WI38 (cell line): ENCODE results near the gene L3MBTL4.

Experiments used
- H3K4me3 ChIP-seq: 2 replicates; pipeline ENCODE4 v1.5.1; 2011; ENCODE audit warnings: low read depth, mild to moderate bottlenecking, control low read depth, low read length
- CTCF ChIP-seq: IDR thresholded peaks from 2 replicates; pipeline ENCODE4 v1.5.1; 2012; ENCODE audit warnings: low read depth, mild to moderate bottlenecking, control low read depth, low read length

L3MBTL4 gene

GRCh38 chr18:5961097-5961827 lies 453.4 kb downstream of the L3MBTL4 start:
- TF ChIP-seq CTCF = no peak

GRCh38 chr18:5958822-5959221 lies 455.9 kb downstream of the L3MBTL4 start:
- no peak overlapping the region for H3K4me3 ChIP-seq
- no peak for TF ChIP-seq CTCF

More at GRCh38 chr18:5961097-5961827, 453.4 kb downstream of the L3MBTL4 start:
- no peak overlapping the region for H3K4me3 ChIP-seq

GRCh38 chr18:5955861-5956260 lies 458.9 kb downstream of the L3MBTL4 start:
- H3K4me3 ChIP-seq = no peak overlapping the region
- no peak for TF ChIP-seq CTCF

- H3K4me3 ChIP-seq = no peak overlapping the region
- TF ChIP-seq CTCF = no peak
These were observed 463.1 kb downstream of the L3MBTL4 start for GRCh38 chr18:5951515-5952091.

- no peak overlapping the region for H3K4me3 ChIP-seq
- no peak for TF ChIP-seq CTCF
These were observed 465.9 kb downstream of the L3MBTL4 start for GRCh38 chr18:5948781-5949180.

- no peak overlapping the region for H3K4me3 ChIP-seq
- TF ChIP-seq CTCF = no peak
These were observed 466.5 kb downstream of the L3MBTL4 start for GRCh38 chr18:5948237-5948636.

- H3K4me3 ChIP-seq = no peak overlapping the region
- TF ChIP-seq CTCF = no peak
These were observed 470.3 kb downstream of the L3MBTL4 start for GRCh38 chr18:5944448-5944847.
